HEK293 (cell line): ENCODE results near the gene STK4.

ENCODE experiments used
- CTCF ChIA-PET: fragments of 350-600 bp; formaldehyde crosslinking; extraction: SDS; loops from one replicate; lab custom pipeline; 2021; ENCODE audit warnings: antibody characterized with exemption; lab: Yijun Ruan, JAX
- POLR2A ChIA-PET: fragments of 300-600 bp; formaldehyde crosslinking; extraction: SDS; loops from one replicate; lab custom pipeline; 2020; ENCODE audit warnings: antibody characterized with exemption, inconsistent platforms; lab: Yijun Ruan, JAX
- H3K27ac ChIP-seq: fragments of 200-500 bp; sonication (Bioruptor generic); 2 replicates; pipeline ENCODE4 v1.5.1; 2014; ENCODE audit warnings: low read depth, low read length, control low read depth, inconsistent platforms; ENCODE audit errors: extremely low read depth
- H3K36me3 ChIP-seq, 2 experiments: fragments of 200-500 bp in 1 of 2; sonication (Bioruptor generic) in 1 of 2; 1 replicate in 1 of 2; 2 replicates in 1 of 2; pipeline ENCODE4 v1.5.1; 2014 to 2017; ENCODE audit warnings: inconsistent platforms in 2 of 2, low read length in 2 of 2; ENCODE audit not compliant: control insufficient read depth in 2 of 2, insufficient read depth in 1 of 2
- H3K4me1 ChIP-seq: fragments of 200-500 bp; sonication (Bioruptor generic); 2 replicates; pipeline ENCODE4 v1.5.1; 2014; ENCODE audit warnings: mild to moderate bottlenecking, low read length, inconsistent platforms; ENCODE audit not compliant: control insufficient read depth, insufficient read depth
- H3K4me3 ChIP-seq: 2 replicates; pipeline ENCODE4 v1.5.1; 2011; ENCODE audit warnings: low read depth, mild to moderate bottlenecking, control low read depth, low read length, moderate library complexity
- H3K9me3 ChIP-seq: fragments of 200-500 bp; sonication (Bioruptor generic); 2 replicates; pipeline ENCODE4 v1.5.1; 2014; ENCODE audit warnings: low read depth, low read length, inconsistent platforms; ENCODE audit not compliant: control insufficient read depth, insufficient read depth
- GLIS2 ChIP-seq: fragments of 450-650 bp; formaldehyde crosslinking; IDR thresholded peaks from 2 replicates; pipeline ENCODE4 v1.5.1; 2016; ENCODE audit warnings: missing biosample characterization, missing genetic modification characterization
- HOXD13 ChIP-seq: sonication (generic); formaldehyde crosslinking; IDR thresholded peaks from 2 replicates; pipeline ENCODE4 v1.8.0; 2022; ENCODE audit warnings: missing genetic modification reagents, borderline replicate concordance
- KLF7 ChIP-seq: fragments of 450-650 bp; formaldehyde crosslinking; IDR thresholded peaks from 2 replicates; pipeline ENCODE4 v1.5.1; 2016; ENCODE audit warnings: missing biosample characterization, missing genetic modification characterization, borderline replicate concordance
- SCRT2 ChIP-seq: fragments of 450-650 bp; formaldehyde crosslinking; IDR thresholded peaks from 2 replicates; pipeline ENCODE4 v1.5.1; 2016; ENCODE audit warnings: missing biosample characterization, missing genetic modification characterization
- YY1 ChIP-seq: fragments of 450-650 bp; formaldehyde crosslinking; IDR thresholded peaks from 2 replicates; pipeline ENCODE4 v1.5.1; 2018; ENCODE audit warnings: missing biosample characterization, missing genetic modification characterization
- ZEB2 ChIP-seq: fragments of 450-650 bp; formaldehyde crosslinking; IDR thresholded peaks from 2 replicates; pipeline ENCODE4 v1.5.1; 2016; ENCODE audit warnings: missing biosample characterization, missing genetic modification characterization
- ZNF140 ChIP-seq: fragments of 450-650 bp; formaldehyde crosslinking; IDR thresholded peaks from 2 replicates; pipeline ENCODE4 v1.5.1; 2016; ENCODE audit warnings: missing biosample characterization, missing genetic modification characterization
- ZNF2 ChIP-seq: fragments of 450-650 bp; formaldehyde crosslinking; IDR thresholded peaks from 2 replicates; pipeline ENCODE4 v1.5.1; 2016; ENCODE audit warnings: missing biosample characterization, missing genetic modification characterization
- ZNF37A ChIP-seq: fragments of 450-650 bp; IDR thresholded peaks from 2 replicates; pipeline ENCODE4 v1.5.1; 2018; ENCODE audit warnings: missing biosample characterization, missing genetic modification characterization
- ZNF529 ChIP-seq: fragments of 450-650 bp; formaldehyde crosslinking; IDR thresholded peaks from 2 replicates; pipeline ENCODE4 v1.5.1; 2017; ENCODE audit warnings: missing genetic modification characterization, missing biosample characterization; ENCODE audit not compliant: insufficient replicate concordance
- ZNF549 ChIP-seq: fragments of 450-650 bp; IDR thresholded peaks from 2 replicates; pipeline ENCODE4 v1.5.1; 2018; ENCODE audit warnings: missing biosample characterization, missing genetic modification characterization, mild to moderate bottlenecking, inconsistent platforms, moderate library complexity
- ZNF561 ChIP-seq: fragments of 450-650 bp; IDR thresholded peaks from 2 replicates; pipeline ENCODE4 v1.5.1; 2018; ENCODE audit warnings: missing biosample characterization, missing genetic modification characterization, borderline replicate concordance
- ZNF621 ChIP-seq: fragments of 450-650 bp; formaldehyde crosslinking; IDR thresholded peaks from 2 replicates; pipeline ENCODE4 v1.5.1; 2017; ENCODE audit warnings: missing biosample characterization, missing genetic modification characterization
- ZNF623 ChIP-seq: fragments of 450-650 bp; formaldehyde crosslinking; IDR thresholded peaks from 2 replicates; pipeline ENCODE4 v1.5.1; 2016; ENCODE audit warnings: missing biosample characterization, missing genetic modification characterization
- ZNF626 ChIP-seq: fragments of 450-650 bp; sonication (Bioruptor Pico); formaldehyde crosslinking; IDR thresholded peaks from 2 replicates; pipeline ENCODE4 v1.5.1; 2018; ENCODE audit warnings: missing biosample characterization, missing genetic modification characterization, inconsistent platforms
- ZNF670 ChIP-seq: fragments of 450-650 bp; formaldehyde crosslinking; IDR thresholded peaks from 2 replicates; pipeline ENCODE4 v1.5.1; 2016; ENCODE audit warnings: missing biosample characterization, missing genetic modification characterization, low read depth
- ZNF677 ChIP-seq: fragments of 450-650 bp; IDR thresholded peaks from 2 replicates; pipeline ENCODE4 v1.5.0; 2018; ENCODE audit warnings: missing biosample characterization, mild to moderate bottlenecking, missing genetic modification characterization, moderate library complexity
- ZNF692 ChIP-seq: fragments of 450-650 bp; formaldehyde crosslinking; IDR thresholded peaks from 2 replicates; pipeline ENCODE4 v1.5.1; 2016; ENCODE audit warnings: missing biosample characterization, missing genetic modification characterization
- ZNF707 ChIP-seq: fragments of 450-650 bp; formaldehyde crosslinking; IDR thresholded peaks from 2 replicates; pipeline ENCODE4 v1.5.1; 2016; ENCODE audit warnings: missing biosample characterization, missing genetic modification characterization
- ZNF777 ChIP-seq: fragments of 450-650 bp; formaldehyde crosslinking; IDR thresholded peaks from 2 replicates; pipeline ENCODE4 v1.5.1; 2017; ENCODE audit warnings: missing biosample characterization, missing genetic modification characterization, borderline replicate concordance
- ZSCAN4 ChIP-seq: fragments of 450-650 bp; formaldehyde crosslinking; IDR thresholded peaks from 2 replicates; pipeline ENCODE4 v1.5.1; 2017; ENCODE audit warnings: missing biosample characterization, missing genetic modification characterization
- ZSCAN5A ChIP-seq: fragments of 450-650 bp; formaldehyde crosslinking; IDR thresholded peaks from 2 replicates; pipeline ENCODE4 v1.5.1; 2016; ENCODE audit warnings: missing biosample characterization, missing genetic modification characterization
- TF ChIP-seq, protein P1 (sequence below): fragments of 450-650 bp; formaldehyde crosslinking; IDR thresholded peaks from 2 replicates; pipeline ENCODE4 v1.5.1; 2016; ENCODE audit warnings: missing biosample characterization, missing genetic modification characterization
- TF ChIP-seq, protein P2 (sequence below): fragments of 450-650 bp; formaldehyde crosslinking; optimal IDR thresholded peaks from 2 replicates; pipeline ENCODE3; 2016; ENCODE audit warnings: missing biosample characterization, mild to moderate bottlenecking, missing genetic modification characterization
- TF ChIP-seq, protein P3 (sequence below): fragments of 450-650 bp; formaldehyde crosslinking; IDR thresholded peaks from 2 replicates; pipeline ENCODE4 v1.5.1; 2016; ENCODE audit warnings: missing biosample characterization, missing genetic modification characterization

Gene STK4

GRCh38 chr20:45044601-45045000, 78.3 kb downstream of the STK4 start:
- ChIA-PET POLR2A (interaction anchor here (1.1 kb wide), 1 partner anchor 49 kb away, joined by 4 read pairs; no protein-coding TSS in a partner anchor), CTCF (interaction anchor here (0.6 to 4.7 kb wide), 35 partner anchors 9 to 745 kb away, joined by 3 to 90 read pairs (median 5); no protein-coding TSS in a partner anchor)
- H3K36me3 ChIP-seq: no peaks in the 10 kb centered on the region
- H3K4me1 ChIP-seq: peaks cover 6% of the 10 kb centered on the region; the same call in 1 of the 2 replicates
- no peaks in the 10 kb centered on the region for H3K9me3 ChIP-seq
- no peak overlapping the region for H3K27ac ChIP-seq
- no peak overlapping the region for H3K4me3 ChIP-seq
- TF ChIP-seq ZNF529 (no peak), ZNF692 (tag by site-specific recombination) (no peak), ZNF670 (tag by site-specific recombination) (no peak), SCRT2 (no peak), ZNF777 (tag by site-specific recombination) (no peak), ZNF561 (tag by site-specific recombination) (no peak), YY1 (no peak), ZNF677 (tag by site-specific recombination) (no peak), ZSCAN5A (tag by site-specific recombination) (no peak), GLIS2 (no peak), ZSCAN4 (tag by site-specific recombination) (no peak), ZNF2 (tag by site-specific recombination) (no peak)
- TF ChIP-seq, protein P1, sequence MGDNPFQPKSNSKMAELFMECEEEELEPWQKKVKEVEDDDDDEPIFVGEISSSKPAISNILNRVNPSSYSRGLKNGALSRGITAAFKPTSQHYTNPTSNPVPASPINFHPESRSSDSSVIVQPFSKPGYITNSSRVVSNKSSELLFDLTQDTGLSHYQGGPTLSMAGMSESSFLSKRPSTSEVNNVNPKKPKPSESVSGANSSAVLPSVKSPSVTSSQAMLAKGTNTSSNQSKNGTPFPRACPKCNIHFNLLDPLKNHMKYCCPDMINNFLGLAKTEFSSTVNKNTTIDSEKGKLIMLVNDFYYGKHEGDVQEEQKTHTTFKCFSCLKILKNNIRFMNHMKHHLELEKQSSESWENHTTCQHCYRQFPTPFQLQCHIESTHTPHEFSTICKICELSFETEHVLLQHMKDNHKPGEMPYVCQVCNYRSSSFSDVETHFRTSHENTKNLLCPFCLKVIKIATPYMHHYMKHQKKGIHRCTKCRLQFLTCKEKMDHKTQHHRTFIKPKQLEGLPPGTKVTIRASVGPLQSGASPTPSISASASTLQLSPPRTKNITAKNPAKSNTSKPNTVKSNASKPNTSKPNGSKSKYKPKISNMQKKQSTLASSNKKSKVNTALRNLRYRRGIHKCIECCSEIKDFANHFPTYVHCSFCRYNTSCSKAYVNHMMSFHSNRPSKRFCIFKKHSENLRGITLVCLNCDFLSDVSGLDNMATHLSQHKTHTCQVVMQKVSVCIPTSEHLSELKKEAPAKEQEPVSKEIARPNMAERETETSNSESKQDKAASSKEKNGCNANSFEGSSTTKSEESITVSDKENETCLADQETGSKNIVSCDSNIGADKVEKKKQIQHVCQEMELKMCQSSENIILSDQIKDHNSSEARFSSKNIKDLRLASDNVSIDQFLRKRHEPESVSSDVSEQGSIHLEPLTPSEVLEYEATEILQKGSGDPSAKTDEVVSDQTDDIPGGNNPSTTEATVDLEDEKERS: no peak

- H3K4me1 ChIP-seq: no peaks in the 10 kb centered on the region
- H3K27ac ChIP-seq: no peak overlapping the region
- no peaks in the 10 kb centered on the region for H3K9me3 ChIP-seq
- CTCF ChIA-PET: interaction anchor here (0.6 to 3.5 kb wide), 3 partner anchors 36 to 48 kb away, joined by 3 to 26 read pairs (median 3); no protein-coding TSS in a partner anchor
- H3K36me3 ChIP-seq: no peaks in the 10 kb centered on the region
- no peak overlapping the region for H3K4me3 ChIP-seq
- POLR2A ChIA-PET: no interaction called here
- TF ChIP-seq ZNF623 (tag by site-specific recombination) (no peak), ZNF626 (tag by site-specific recombination) (no peak), ZNF621 (no peak), ZNF777 (tag by site-specific recombination) (no peak), ZEB2 (tag by site-specific recombination) (no peak), ZNF707 (tag by site-specific recombination) (no peak), HOXD13 (CRISPR knock-in tag) (no peak), KLF7 (no peak), ZNF140 (tag by site-specific recombination) (no peak), ZNF37A (tag by site-specific recombination) (no peak), ZNF549 (tag by site-specific recombination) (no peak)
- TF ChIP-seq, protein P2, sequence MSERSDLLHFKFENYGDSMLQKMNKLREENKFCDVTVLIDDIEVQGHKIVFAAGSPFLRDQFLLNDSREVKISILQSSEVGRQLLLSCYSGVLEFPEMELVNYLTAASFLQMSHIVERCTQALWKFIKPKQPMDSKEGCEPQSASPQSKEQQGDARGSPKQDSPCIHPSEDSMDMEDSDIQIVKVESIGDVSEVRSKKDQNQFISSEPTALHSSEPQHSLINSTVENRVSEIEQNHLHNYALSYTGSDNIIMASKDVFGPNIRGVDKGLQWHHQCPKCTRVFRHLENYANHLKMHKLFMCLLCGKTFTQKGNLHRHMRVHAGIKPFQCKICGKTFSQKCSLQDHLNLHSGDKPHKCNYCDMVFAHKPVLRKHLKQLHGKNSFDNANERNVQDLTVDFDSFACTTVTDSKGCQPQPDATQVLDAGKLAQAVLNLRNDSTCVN (tag by site-specific recombination): no peak
- TF ChIP-seq, protein P3, sequence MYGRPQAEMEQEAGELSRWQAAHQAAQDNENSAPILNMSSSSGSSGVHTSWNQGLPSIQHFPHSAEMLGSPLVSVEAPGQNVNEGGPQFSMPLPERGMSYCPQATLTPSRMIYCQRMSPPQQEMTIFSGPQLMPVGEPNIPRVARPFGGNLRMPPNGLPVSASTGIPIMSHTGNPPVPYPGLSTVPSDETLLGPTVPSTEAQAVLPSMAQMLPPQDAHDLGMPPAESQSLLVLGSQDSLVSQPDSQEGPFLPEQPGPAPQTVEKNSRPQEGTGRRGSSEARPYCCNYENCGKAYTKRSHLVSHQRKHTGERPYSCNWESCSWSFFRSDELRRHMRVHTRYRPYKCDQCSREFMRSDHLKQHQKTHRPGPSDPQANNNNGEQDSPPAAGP (tag by site-specific recombination): no peak
Measured at GRCh38 chr20:45047581-45048119, 81.3 kb downstream of the STK4 start.
